T-helper 1 cell (primary cell): Measurements from ENCODE around the gene LRP1B.

Experiments
- DNase-seq, 5 donors: peaks; one replicate each; pipeline ENCODE4 v3.0.0-alpha.2; 2012 to 2020

LRP1B gene

GRCh38 chr2:141736466-141736865, 394.4 kb downstream of the LRP1B start:
- no peak for DNase-seq

- no peak for DNase-seq
Observed at GRCh38 chr2:141728886-141729285, 401.9 kb downstream of the LRP1B start.

- DNase-seq, result no peak
Observed at GRCh38 chr2:141728142-141728541, 402.7 kb downstream of the LRP1B start.

GRCh38 chr2:141724426-141724825, 406.4 kb downstream of the LRP1B start:
- no peak for DNase-seq

- no peak for DNase-seq
Observed at GRCh38 chr2:141723814-141724213, 407.0 kb downstream of the LRP1B start.

- DNase-seq, result no peak
Observed at GRCh38 chr2:141720476-141720875, 410.3 kb downstream of the LRP1B start.

GRCh38 chr2:141714496-141714895, 416.3 kb downstream of the LRP1B start:
- DNase-seq, result no peak

- DNase-seq, result no peak
Observed at GRCh38 chr2:141711627-141712026, 419.2 kb downstream of the LRP1B start.

GRCh38 chr2:141710589-141711239, 420.1 kb downstream of the LRP1B start:
- DNase-seq, result no peak

- no peak for DNase-seq
Observed at GRCh38 chr2:141709756-141710155, 421.1 kb downstream of the LRP1B start.

- DNase-seq, result no peak
Observed at GRCh38 chr2:141707486-141707885, 423.3 kb downstream of the LRP1B start.

- no peak for DNase-seq
Observed at GRCh38 chr2:141704541-141704940, 426.3 kb downstream of the LRP1B start.

- DNase-seq, result no peak
Observed at GRCh38 chr2:141703501-141703900, 427.3 kb downstream of the LRP1B start.

GRCh38 chr2:141701618-141702017, 429.2 kb downstream of the LRP1B start:
- DNase-seq, result no peak

GRCh38 chr2:141699573-141699972, 431.2 kb downstream of the LRP1B start:
- DNase-seq, result no peak

- no peak for DNase-seq
Observed at GRCh38 chr2:141698500-141698899, 432.3 kb downstream of the LRP1B start.

- no peak for DNase-seq
Observed at GRCh38 chr2:141697035-141697434, 433.8 kb downstream of the LRP1B start.

GRCh38 chr2:141694180-141694579, 436.6 kb downstream of the LRP1B start:
- no peak for DNase-seq

- no peak for DNase-seq
Observed at GRCh38 chr2:141692829-141693228, 438.0 kb downstream of the LRP1B start.

GRCh38 chr2:141676139-141676538, 454.7 kb downstream of the LRP1B start:
- DNase-seq, result no peak

- DNase-seq, result no peak
Observed at GRCh38 chr2:141666191-141666590, 464.6 kb downstream of the LRP1B start.

GRCh38 chr2:141660232-141660631, 470.6 kb downstream of the LRP1B start:
- DNase-seq, result no peak

GRCh38 chr2:141654311-141654710, 476.5 kb downstream of the LRP1B start:
- no peak for DNase-seq

- no peak for DNase-seq
Observed at GRCh38 chr2:141653184-141653583, 477.6 kb downstream of the LRP1B start.

GRCh38 chr2:141652308-141652707, 478.5 kb downstream of the LRP1B start:
- DNase-seq, result no peak
